Lower leg skin (tissue), 3 donors: ENCODE measurements around the gene AKR1C4.
"Not testable (repeated sequence)": the region's sequence is repeated elsewhere in the genome, so short reads cannot be mapped to it uniquely, and the experiment has no call there.

Source experiments
- POLR2A ChIP-seq, 2 donors: fragments of 450-650 bp; IDR thresholded peaks; one replicate each; pipeline ENCODE4 v1.6.1; 2016 to 2017; ENCODE audit warnings: antibody characterized with exemption in 2 of 2, mild to moderate bottlenecking in 1 of 2, moderate library complexity in 1 of 2
- TF ChIP-seq, protein P1 (sequence below), 3 donors: fragments of 450-650 bp; IDR thresholded peaks; one replicate each; pipeline ENCODE4 v1.5.1; 2016; ENCODE audit warnings: antibody characterized with exemption in 3 of 3, mild to moderate bottlenecking in 3 of 3, moderate library complexity in 2 of 3

- TF ChIP-seq, protein P1, sequence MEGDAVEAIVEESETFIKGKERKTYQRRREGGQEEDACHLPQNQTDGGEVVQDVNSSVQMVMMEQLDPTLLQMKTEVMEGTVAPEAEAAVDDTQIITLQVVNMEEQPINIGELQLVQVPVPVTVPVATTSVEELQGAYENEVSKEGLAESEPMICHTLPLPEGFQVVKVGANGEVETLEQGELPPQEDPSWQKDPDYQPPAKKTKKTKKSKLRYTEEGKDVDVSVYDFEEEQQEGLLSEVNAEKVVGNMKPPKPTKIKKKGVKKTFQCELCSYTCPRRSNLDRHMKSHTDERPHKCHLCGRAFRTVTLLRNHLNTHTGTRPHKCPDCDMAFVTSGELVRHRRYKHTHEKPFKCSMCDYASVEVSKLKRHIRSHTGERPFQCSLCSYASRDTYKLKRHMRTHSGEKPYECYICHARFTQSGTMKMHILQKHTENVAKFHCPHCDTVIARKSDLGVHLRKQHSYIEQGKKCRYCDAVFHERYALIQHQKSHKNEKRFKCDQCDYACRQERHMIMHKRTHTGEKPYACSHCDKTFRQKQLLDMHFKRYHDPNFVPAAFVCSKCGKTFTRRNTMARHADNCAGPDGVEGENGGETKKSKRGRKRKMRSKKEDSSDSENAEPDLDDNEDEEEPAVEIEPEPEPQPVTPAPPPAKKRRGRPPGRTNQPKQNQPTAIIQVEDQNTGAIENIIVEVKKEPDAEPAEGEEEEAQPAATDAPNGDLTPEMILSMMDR (IDR thresholded peaks at IDR 0.05), result not testable (repeated sequence)
- TF ChIP-seq POLR2A (IDR thresholded peaks at IDR 0.05), result not testable (repeated sequence)
Measured at GRCh38 chr10:5180503-5180902, 16.1 kb upstream of the AKR1C4 start.
